ENCODE results near the gene ZNF134. TPM values are rescaled to one million over a fixed set of nuclear protein-coding genes. Genes with fewer than 3 reads are reported as not detected.

Gene ZNF134
- total RNA-seq, 1 experiment from 2014 or later: 18.9 TPM

GRCh38 chr19:57648331-57649003 is 34.4 kb downstream of the ZNF134 start:
- CTCF ChIA-PET: interaction anchor here (0.6 kb wide), 1 partner anchor 533 kb away, joined by 3 read pairs; no protein-coding TSS in a partner anchor
- in situ Hi-C loops (cut with HindIII; ENCODE audit: low pct_unique_long_range_greater_than_20kb, low sequenced_read_pairs): no loop called here
- H3K9me3 ChIP-seq (ENCODE audit: control insufficient read depth, insufficient read depth, low read depth, low read length): 0 out of 2 replicates have a peak, but pooled peaks cover under 1% of the 10 kb centered on the region

DNA sequence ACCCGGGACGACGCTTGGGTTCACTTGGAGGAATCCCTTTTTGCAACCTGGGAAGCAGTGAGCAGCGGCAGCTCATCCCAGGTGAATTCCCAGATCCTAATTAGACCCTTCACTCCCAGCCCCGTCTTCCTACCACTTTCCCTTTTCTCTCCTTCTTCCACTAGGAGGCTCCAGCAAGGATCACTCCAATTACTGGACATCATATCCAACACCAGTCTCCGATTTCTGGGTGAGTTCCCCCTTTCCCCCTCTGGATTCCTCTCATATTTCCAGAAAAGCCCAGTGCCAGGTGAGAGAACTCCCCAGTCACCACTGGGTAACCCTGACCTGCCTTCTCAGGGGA is 37.6 kb downstream of the ZNF134 start:
- H3K4me1 ChIP-seq (ENCODE audit: control insufficient read depth, insufficient read depth, low read length): no peaks in the 10 kb centered on the region
- no peak overlapping the region for H3K4me3 ChIP-seq (ENCODE audit: low read depth in 2 of 2, low read length in 2 of 2)
- TF ChIP-seq, protein P1, sequence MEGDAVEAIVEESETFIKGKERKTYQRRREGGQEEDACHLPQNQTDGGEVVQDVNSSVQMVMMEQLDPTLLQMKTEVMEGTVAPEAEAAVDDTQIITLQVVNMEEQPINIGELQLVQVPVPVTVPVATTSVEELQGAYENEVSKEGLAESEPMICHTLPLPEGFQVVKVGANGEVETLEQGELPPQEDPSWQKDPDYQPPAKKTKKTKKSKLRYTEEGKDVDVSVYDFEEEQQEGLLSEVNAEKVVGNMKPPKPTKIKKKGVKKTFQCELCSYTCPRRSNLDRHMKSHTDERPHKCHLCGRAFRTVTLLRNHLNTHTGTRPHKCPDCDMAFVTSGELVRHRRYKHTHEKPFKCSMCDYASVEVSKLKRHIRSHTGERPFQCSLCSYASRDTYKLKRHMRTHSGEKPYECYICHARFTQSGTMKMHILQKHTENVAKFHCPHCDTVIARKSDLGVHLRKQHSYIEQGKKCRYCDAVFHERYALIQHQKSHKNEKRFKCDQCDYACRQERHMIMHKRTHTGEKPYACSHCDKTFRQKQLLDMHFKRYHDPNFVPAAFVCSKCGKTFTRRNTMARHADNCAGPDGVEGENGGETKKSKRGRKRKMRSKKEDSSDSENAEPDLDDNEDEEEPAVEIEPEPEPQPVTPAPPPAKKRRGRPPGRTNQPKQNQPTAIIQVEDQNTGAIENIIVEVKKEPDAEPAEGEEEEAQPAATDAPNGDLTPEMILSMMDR (IDR thresholded peaks at IDR 0.05): 0 out of 2 replicates have a peak, but pooled peaks have one; percentile 8
- TF ChIP-seq, protein P2, sequence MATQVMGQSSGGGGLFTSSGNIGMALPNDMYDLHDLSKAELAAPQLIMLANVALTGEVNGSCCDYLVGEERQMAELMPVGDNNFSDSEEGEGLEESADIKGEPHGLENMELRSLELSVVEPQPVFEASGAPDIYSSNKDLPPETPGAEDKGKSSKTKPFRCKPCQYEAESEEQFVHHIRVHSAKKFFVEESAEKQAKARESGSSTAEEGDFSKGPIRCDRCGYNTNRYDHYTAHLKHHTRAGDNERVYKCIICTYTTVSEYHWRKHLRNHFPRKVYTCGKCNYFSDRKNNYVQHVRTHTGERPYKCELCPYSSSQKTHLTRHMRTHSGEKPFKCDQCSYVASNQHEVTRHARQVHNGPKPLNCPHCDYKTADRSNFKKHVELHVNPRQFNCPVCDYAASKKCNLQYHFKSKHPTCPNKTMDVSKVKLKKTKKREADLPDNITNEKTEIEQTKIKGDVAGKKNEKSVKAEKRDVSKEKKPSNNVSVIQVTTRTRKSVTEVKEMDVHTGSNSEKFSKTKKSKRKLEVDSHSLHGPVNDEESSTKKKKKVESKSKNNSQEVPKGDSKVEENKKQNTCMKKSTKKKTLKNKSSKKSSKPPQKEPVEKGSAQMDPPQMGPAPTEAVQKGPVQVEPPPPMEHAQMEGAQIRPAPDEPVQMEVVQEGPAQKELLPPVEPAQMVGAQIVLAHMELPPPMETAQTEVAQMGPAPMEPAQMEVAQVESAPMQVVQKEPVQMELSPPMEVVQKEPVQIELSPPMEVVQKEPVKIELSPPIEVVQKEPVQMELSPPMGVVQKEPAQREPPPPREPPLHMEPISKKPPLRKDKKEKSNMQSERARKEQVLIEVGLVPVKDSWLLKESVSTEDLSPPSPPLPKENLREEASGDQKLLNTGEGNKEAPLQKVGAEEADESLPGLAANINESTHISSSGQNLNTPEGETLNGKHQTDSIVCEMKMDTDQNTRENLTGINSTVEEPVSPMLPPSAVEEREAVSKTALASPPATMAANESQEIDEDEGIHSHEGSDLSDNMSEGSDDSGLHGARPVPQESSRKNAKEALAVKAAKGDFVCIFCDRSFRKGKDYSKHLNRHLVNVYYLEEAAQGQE (IDR thresholded peaks at IDR 0.05; ENCODE audit: insufficient read depth in 1 of 2, low read depth in 2 of 2, low read length in 1 of 2): no peak
- TF ChIP-seq POLR2AphosphoS5 (IDR thresholded peaks at IDR 0.05; ENCODE audit: low read depth, low read length) (no peak), TCF7L2 (IDR thresholded peaks at IDR 0.05; ENCODE audit: low read depth, low read length) (no peak), SIN3A (IDR thresholded peaks at IDR 0.05; ENCODE audit: borderline replicate concordance, insufficient read depth, low read depth, low read length) (no peak)
- no peaks in the 10 kb centered on the region for H3K9me3 ChIP-seq (ENCODE audit: control insufficient read depth, insufficient read depth, low read depth, low read length)
- ChIA-PET CTCF (no interaction called here), POLR2A (no interaction called here)
- H3K27me3 ChIP-seq (ENCODE audit: control insufficient read depth, insufficient read depth, low read length): no peaks in the 10 kb centered on the region
- no peaks in the 10 kb centered on the region for H3K36me3 ChIP-seq (ENCODE audit: control insufficient read depth, insufficient read depth, low read length)
- no TSS peak for BruUV-seq (replicated peaks)
- no peak overlapping the region for H3K27ac ChIP-seq (ENCODE audit: low read length)
- DNase-seq (ENCODE audit: low read depth, low spot score): no peak
- intact Hi-C loops (cut with micrococcal nuclease; ENCODE audit: unreplicated experiment): no loop called here
- ATAC-seq: no peak
- in situ Hi-C loops (cut with HindIII; ENCODE audit: low pct_unique_long_range_greater_than_20kb, low sequenced_read_pairs): no loop called here

More at GRCh38 chr19:57648331-57649003, 34.4 kb downstream of the ZNF134 start:
- ATAC-seq: no peak
- H3K27ac ChIP-seq (ENCODE audit: low read length): no peak overlapping the region
- DNase-seq (ENCODE audit: low read depth, low spot score): no peak
- POLR2A ChIA-PET: interaction anchor here (0.6 kb wide), 1 partner anchor 121 kb away, joined by 7 read pairs; the partner anchor contains the start of gene ZNF586
- TF ChIP-seq POLR2AphosphoS5 (IDR thresholded peaks at IDR 0.05; ENCODE audit: low read depth, low read length) (no peak), SIN3A (IDR thresholded peaks at IDR 0.05; ENCODE audit: borderline replicate concordance, insufficient read depth, low read depth, low read length) (no peak)
- TF ChIP-seq, protein P2 (IDR thresholded peaks at IDR 0.05; ENCODE audit: insufficient read depth in 1 of 2, low read depth in 2 of 2, low read length in 1 of 2): no peak
- TF ChIP-seq, protein P1 (IDR thresholded peaks at IDR 0.05): no peak
- H3K36me3 ChIP-seq (ENCODE audit: control insufficient read depth, insufficient read depth, low read length): no peaks in the 10 kb centered on the region
- H3K27me3 ChIP-seq (ENCODE audit: control insufficient read depth, insufficient read depth, low read length): no peaks in the 10 kb centered on the region
- intact Hi-C loops (cut with micrococcal nuclease; ENCODE audit: unreplicated experiment): no loop called here
- no peak overlapping the region for H3K4me3 ChIP-seq (ENCODE audit: low read depth in 2 of 2, low read length in 2 of 2)
- H3K4me1 ChIP-seq (ENCODE audit: control insufficient read depth, insufficient read depth, low read length): no peaks in the 10 kb centered on the region
- BruUV-seq (replicated peaks): no TSS peak

Measured in Panc1 (cell line).